HG03159 (cell line): ENCODE data around the gene LRRIQ3.
"Not testable (repeated sequence)": the region's sequence is repeated elsewhere in the genome, so short reads cannot be mapped to it uniquely, and the experiment has no call there.

Experiments used
- ATAC-seq: cut with Tn5 transposase; IDR thresholded peaks from one replicate; pipeline ENCODE4 v1.9.1; 2021; ENCODE audit warnings: mild to moderate bottlenecking, moderate library complexity; ENCODE audit not compliant: unreplicated experiment

Gene LRRIQ3

GRCh38 chr1:74117370-74117769, 80.6 kb downstream of the LRRIQ3 start:
- ATAC-seq = not testable (repeated sequence)

- no peak for ATAC-seq
These were observed 84.6 kb downstream of the LRRIQ3 start for GRCh38 chr1:74113333-74113732.

- ATAC-seq = no peak
These were observed 90.6 kb downstream of the LRRIQ3 start for GRCh38 chr1:74107394-74107793.

- ATAC-seq = no peak
These were observed 106.6 kb downstream of the LRRIQ3 start for GRCh38 chr1:74091371-74091770.

GRCh38 chr1:74083128-74083527, 114.8 kb downstream of the LRRIQ3 start:
- no peak for ATAC-seq

GRCh38 chr1:74065081-74065480, 132.9 kb downstream of the LRRIQ3 start:
- ATAC-seq = no peak

DNA sequence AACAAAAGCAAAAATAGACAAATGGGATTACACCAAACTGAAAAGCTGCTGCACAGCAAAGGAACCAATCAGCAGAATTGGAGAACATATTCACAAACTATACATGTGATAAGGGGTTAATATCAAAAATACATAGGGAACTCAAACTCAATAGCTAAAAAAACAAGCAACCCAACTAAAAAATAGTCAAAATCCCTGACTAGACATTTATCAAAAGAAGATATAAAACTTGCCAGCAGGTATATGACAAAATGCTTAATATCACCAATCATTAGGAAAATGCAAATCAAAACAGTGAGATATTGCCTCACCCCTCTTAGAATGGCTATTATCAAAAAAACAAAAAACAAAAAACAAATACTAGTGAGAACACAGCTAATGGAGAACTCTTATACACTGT, 140.3 kb downstream of the LRRIQ3 start:
- ATAC-seq = no peak

- no peak for ATAC-seq
These were observed 144.6 kb downstream of the LRRIQ3 start for GRCh38 chr1:74053407-74053806.

GRCh38 chr1:74050386-74050785, 147.6 kb downstream of the LRRIQ3 start:
- ATAC-seq = no peak

GRCh38 chr1:74038042-74038441, 159.9 kb downstream of the LRRIQ3 start:
- no peak for ATAC-seq

GRCh38 chr1:74012583-74012982, 185.4 kb downstream of the LRRIQ3 start:
- ATAC-seq = no peak

DNA sequence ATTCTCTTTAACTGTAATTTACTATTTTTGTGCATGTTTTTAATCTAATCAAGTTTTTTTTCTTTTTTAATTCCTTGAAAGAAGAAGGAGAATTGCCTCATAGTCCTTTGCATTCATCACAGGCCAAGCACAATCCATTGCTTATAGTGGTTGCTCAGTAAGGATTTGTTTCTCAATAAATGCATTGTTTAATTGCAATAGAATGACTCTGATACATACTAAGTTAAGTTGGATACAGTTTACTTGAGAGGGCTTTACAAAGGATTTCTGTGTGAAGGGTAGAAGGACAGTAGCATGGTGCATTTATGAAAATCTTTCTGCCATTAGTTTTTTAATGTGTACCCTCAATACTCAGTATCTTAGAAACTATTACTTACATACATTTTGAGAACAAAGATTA, 186.2 kb downstream of the LRRIQ3 start:
- ATAC-seq = no peak

- no peak for ATAC-seq
These were observed 187.8 kb downstream of the LRRIQ3 start for GRCh38 chr1:74010206-74010605.

GRCh38 chr1:74005533-74005932, 192.4 kb downstream of the LRRIQ3 start:
- ATAC-seq = no peak

DNA sequence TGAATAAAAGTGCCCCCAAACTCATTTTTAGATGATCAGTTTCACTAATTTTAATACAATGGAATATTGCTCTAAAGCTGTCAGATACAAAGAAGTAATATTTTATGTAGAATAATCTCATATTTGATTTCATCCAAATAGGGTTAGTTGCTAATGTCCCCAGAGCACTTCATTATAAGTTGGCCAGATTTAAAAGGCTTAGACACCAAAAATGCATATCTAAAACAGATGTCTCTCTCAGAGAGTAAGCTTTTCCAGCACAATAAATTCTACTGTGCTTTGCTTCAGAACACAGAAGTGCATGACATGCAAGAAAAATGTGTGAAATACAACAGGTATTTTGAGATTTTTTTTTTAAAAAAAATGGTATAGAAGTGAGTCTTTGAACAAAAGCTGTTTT, 194.2 kb downstream of the LRRIQ3 start:
- ATAC-seq = no peak

DNA sequence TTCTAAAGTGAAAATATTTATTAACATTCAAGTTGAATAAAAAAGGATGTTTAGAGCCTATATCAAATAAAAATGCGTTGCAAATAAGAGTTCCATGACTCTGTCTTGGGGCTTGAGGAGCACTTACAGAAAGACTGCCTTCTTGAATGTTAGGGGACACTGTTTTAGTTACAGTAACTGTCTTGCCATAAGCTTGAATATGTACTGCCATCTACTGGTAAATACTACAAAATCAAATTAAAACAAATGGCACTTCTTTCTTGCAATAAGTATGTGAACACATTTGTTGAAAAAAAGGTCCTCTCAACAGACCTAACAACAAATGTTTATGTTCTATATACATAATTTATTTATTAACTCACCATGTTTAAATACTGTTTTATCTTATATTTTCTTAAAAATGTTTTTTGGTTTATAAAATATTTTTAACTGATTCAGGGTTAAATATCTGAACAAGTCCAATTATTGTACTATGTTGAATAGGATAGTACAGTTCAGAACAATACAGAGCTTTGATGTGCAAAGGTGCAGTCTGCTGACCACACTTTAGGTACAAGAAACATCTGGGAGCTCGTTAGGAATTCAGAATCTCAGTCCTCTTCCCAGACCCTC, 199.5 kb downstream of the LRRIQ3 start:
- ATAC-seq = peak; percentile 58

DNA sequence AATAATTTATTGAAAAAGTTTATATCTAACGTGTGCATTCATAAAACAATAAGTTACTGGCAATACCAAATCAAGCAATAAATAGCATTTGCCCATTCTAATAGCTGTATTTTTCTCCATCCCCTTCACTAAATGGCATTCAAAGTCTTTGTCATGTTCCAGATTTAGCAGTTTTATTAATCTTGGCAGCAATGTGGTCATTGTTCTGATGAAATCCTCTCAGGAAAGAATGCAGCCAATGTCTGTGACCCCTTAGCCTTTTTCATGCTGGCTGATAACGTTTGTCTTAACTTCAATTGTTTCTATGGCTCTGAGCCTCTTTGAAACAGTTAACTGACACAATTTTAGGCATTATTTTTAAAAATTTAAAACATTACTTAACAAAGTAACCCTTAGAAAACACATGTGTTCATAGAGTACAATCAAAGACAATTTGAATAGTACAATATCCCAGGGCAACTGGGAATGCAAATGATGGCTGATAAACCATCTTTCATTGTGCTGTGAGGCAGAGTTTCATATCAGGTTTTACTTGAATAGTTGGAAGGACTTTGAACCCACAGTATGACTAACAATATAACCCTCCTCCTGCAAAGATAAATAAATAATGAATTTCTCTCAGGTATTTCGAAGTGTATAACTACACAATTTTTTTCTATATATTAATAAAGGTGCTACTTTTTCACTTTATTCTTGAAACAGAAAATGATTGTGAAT, 217.5 kb downstream of the LRRIQ3 start:
- ATAC-seq = no peak

DNA sequence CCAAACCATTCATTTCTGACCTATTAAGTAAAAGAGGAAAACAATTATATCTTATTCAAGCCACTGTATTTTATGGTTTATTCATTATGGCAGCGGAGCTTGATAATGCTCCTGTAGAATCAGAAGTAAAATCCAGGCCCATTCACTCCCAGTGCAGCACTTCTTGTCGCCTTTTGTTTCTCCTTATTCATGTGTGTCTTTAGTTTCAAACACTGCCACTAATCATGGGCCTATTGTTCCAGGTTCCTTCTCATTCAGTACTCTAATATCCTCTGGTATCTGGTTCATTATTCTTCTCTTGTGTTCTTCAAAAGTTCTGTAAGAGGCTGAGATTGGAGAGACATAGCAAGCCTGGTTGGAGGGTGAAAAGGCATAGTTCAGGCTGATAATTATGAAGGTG, 218.3 kb downstream of the LRRIQ3 start:
- ATAC-seq = no peak

DNA sequence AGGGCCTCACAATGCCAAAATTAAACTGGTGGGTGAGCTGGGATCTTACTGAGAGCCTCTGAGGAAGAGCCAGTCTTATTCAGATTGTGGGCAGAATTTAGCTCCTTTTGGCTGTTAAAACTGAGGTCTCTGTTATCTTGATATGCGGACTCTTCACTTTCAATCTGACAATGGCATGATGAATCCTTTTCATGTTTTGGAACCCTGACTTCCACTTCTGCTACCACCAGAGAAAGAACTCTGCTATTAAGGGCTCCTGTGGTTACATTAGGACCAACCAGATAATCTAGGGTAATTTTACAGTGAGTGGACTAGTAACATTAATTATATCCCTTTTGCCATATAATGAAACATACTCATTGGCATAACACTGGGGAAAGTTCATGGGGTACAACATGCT, 219.0 kb downstream of the LRRIQ3 start:
- no peak for ATAC-seq
